IMR-90 (cell line): ENCODE data around the gene MAGED4. TPM values are rescaled to one million over a fixed set of nuclear protein-coding genes. Genes with fewer than 3 reads are reported as not detected.

Source experiments
- ATAC-seq: fragments of 200-7000 bp; cut with Tn5 transposase; 2 replicates; pipeline ENCODE4 v1.9.1; 2020; ENCODE audit warnings: low read depth, mild to moderate bottlenecking, moderate library complexity
- BruUV-seq: library from RNA; stranded (reverse); fragments of 400-500 nt; replicated peaks from 2 replicates; lab custom pipeline; 2021; lab: Mats Ljungman, UMichigan
- CTCF ChIA-PET: fragments of 300-600 bp; formaldehyde crosslinking; extraction: SDS; loops from one replicate; lab custom pipeline; 2021; ENCODE audit warnings: antibody characterized with exemption; lab: Yijun Ruan, JAX
- POLR2A ChIA-PET: fragments of 300-600 bp; sonication (Branson Sonifier 250); formaldehyde crosslinking; loops from one replicate; lab custom pipeline; 2022; ENCODE audit warnings: antibody characterized with exemption; ENCODE audit not compliant: unreplicated experiment; lab: Charles Lee
- DNase-seq: peaks from one replicate; pipeline ENCODE4 v3.0.0; 2013
- H2AFZ ChIP-seq: replicated peaks from 2 replicates; pipeline ENCODE3; 2013; ENCODE audit warnings: low read length, mild to moderate bottlenecking; ENCODE audit not compliant: poor library complexity
- H2AK5ac ChIP-seq: 2 replicates; pipeline ENCODE4 v1.6.1; 2013; ENCODE audit warnings: low read depth, low read length, inconsistent platforms
- H2AK9ac ChIP-seq: replicated peaks from 2 replicates; pipeline ENCODE3; 2013; ENCODE audit warnings: mild to moderate bottlenecking, low read depth, low read length, moderate library complexity; ENCODE audit not compliant: poor library complexity
- H2BK120ac ChIP-seq: 2 replicates; pipeline ENCODE4 v1.6.1; 2013; ENCODE audit warnings: low read depth, low read length, inconsistent platforms
- H2BK15ac ChIP-seq: 3 replicates; pipeline ENCODE4 v1.6.1; 2013; ENCODE audit warnings: low read depth, low read length, inconsistent platforms
- H2BK20ac ChIP-seq: 2 replicates; pipeline ENCODE4 v1.6.1; 2013; ENCODE audit warnings: low read depth, mild to moderate bottlenecking, inconsistent platforms, low read length, moderate library complexity
- H2BK5ac ChIP-seq: 2 replicates; pipeline ENCODE4 v1.6.1; 2013; ENCODE audit warnings: mild to moderate bottlenecking, low read depth, low read length, inconsistent platforms; ENCODE audit not compliant: poor library complexity, severe bottlenecking
- H3K14ac ChIP-seq: replicated peaks from 2 replicates; pipeline ENCODE4 v1.6.1; 2013; ENCODE audit warnings: low read depth, low read length, inconsistent platforms
- H3K18ac ChIP-seq: 2 replicates; pipeline ENCODE4 v1.6.1; 2013; ENCODE audit warnings: low read depth, low read length, control low read depth
- H3K23ac ChIP-seq: 2 replicates; pipeline ENCODE4 v1.6.1; 2013; ENCODE audit warnings: low read depth, low read length, inconsistent platforms
- H3K27ac ChIP-seq: 2 replicates; pipeline ENCODE4 v1.5.1; 2013; ENCODE audit warnings: mild to moderate bottlenecking, control low read depth, low read length; ENCODE audit not compliant: insufficient read depth
- H3K27me3 ChIP-seq: 2 replicates; pipeline ENCODE4 v1.6.1; 2013; ENCODE audit warnings: low read length; ENCODE audit not compliant: control insufficient read depth, insufficient read depth
- H3K36me3 ChIP-seq: 2 replicates; pipeline ENCODE4 v1.6.1; 2013; ENCODE audit warnings: low read length, mixed read lengths; ENCODE audit not compliant: control insufficient read depth, insufficient read depth
- H3K4ac ChIP-seq: 2 replicates; pipeline ENCODE4 v1.6.1; 2013; ENCODE audit warnings: low read depth, low read length, inconsistent platforms
- H3K4me1 ChIP-seq: 2 replicates; pipeline ENCODE4 v1.6.1; 2013; ENCODE audit warnings: low read length, mixed read lengths; ENCODE audit not compliant: control insufficient read depth, insufficient read depth
- H3K4me2 ChIP-seq: 2 replicates; pipeline ENCODE4 v1.6.1; 2013; ENCODE audit warnings: low read depth, mild to moderate bottlenecking, control low read depth, low read length, moderate library complexity
- H3K4me3 ChIP-seq: 2 replicates; pipeline ENCODE4 v1.5.1; 2013; ENCODE audit warnings: low read depth, mild to moderate bottlenecking, control low read depth, low read length, moderate library complexity; ENCODE audit not compliant: insufficient read depth
- H3K56ac ChIP-seq: 2 replicates; pipeline ENCODE4 v1.6.1; 2013; ENCODE audit warnings: low read length, inconsistent platforms; ENCODE audit not compliant: insufficient read depth; ENCODE audit errors: extremely low read depth
- H3K79me1 ChIP-seq, 2 experiments: 2 replicates each; pipeline ENCODE4 v1.6.1; 2013; ENCODE audit warnings: low read length in 2 of 2, inconsistent platforms in 1 of 2, low read depth in 1 of 2
- H3K9ac ChIP-seq: 2 replicates; pipeline ENCODE4 v1.6.1; 2013; ENCODE audit warnings: low read depth, low read length, control low read depth
- H3K9me1 ChIP-seq: 2 replicates; pipeline ENCODE4 v1.6.1; 2013; ENCODE audit warnings: low read length, inconsistent platforms; ENCODE audit not compliant: insufficient read depth
- H3K9me3 ChIP-seq: 2 replicates; pipeline ENCODE4 v1.6.1; 2013; ENCODE audit warnings: low read length; ENCODE audit not compliant: control insufficient read depth, insufficient read depth
- H4K20me1 ChIP-seq: 2 replicates; pipeline ENCODE4 v1.6.1; 2013; ENCODE audit warnings: low read length, inconsistent platforms; ENCODE audit not compliant: insufficient read depth
- H4K5ac ChIP-seq: 2 replicates; pipeline ENCODE4 v1.6.1; 2013; ENCODE audit warnings: mild to moderate bottlenecking, low read depth, low read length, control low read depth
- H4K8ac ChIP-seq, 2 experiments: 2 replicates each; pipeline ENCODE4 v1.6.1; 2013; ENCODE audit warnings: low read depth in 2 of 2, low read length in 2 of 2, control low read depth in 1 of 2, inconsistent platforms in 1 of 2
- H4K91ac ChIP-seq: 2 replicates; pipeline ENCODE4 v1.6.1; 2013; ENCODE audit warnings: low read depth, low read length, inconsistent platforms; ENCODE audit not compliant: insufficient read depth
- BHLHE40 ChIP-seq: fragments of 150-350 bp; IDR thresholded peaks from 2 replicates; pipeline ENCODE4 v1.6.1; 2016; ENCODE audit warnings: mild to moderate bottlenecking, low read depth, low read length
- CEBPB ChIP-seq: IDR thresholded peaks from 2 replicates; pipeline ENCODE4 v1.6.1; 2012; ENCODE audit warnings: low read depth, low read length, improper control_type of control experiment
- CHD1 ChIP-seq: IDR thresholded peaks from 2 replicates; pipeline ENCODE4 v1.6.1; 2012; ENCODE audit warnings: low read depth, low read length, improper control_type of control experiment
- ELK1 ChIP-seq: fragments of 150-350 bp; IDR thresholded peaks from 2 replicates; pipeline ENCODE4 v1.6.1; 2016; ENCODE audit warnings: low read depth, mild to moderate bottlenecking, low read length, moderate library complexity, borderline replicate concordance
- FOS ChIP-seq: fragments of 150-350 bp; IDR thresholded peaks from 2 replicates; pipeline ENCODE4 v1.6.1; 2016; ENCODE audit warnings: low read depth, low read length
- MAFK ChIP-seq: IDR thresholded peaks from 2 replicates; pipeline ENCODE4 v1.6.1; 2012; ENCODE audit warnings: low read depth, low read length, improper control_type of control experiment
- MAZ ChIP-seq: IDR thresholded peaks from 2 replicates; pipeline ENCODE4 v1.6.1; 2012; ENCODE audit warnings: low read depth, mild to moderate bottlenecking, low read length, improper control_type of control experiment, moderate library complexity, borderline replicate concordance
- MXI1 ChIP-seq: IDR thresholded peaks from 2 replicates; pipeline ENCODE4 v1.6.1; 2012; ENCODE audit warnings: low read depth, mild to moderate bottlenecking, low read length, moderate library complexity, borderline replicate concordance
- NFE2L2 ChIP-seq: fragments of 150-350 bp; IDR thresholded peaks from 2 replicates; pipeline ENCODE4 v1.6.1; 2016; ENCODE audit warnings: low read depth, mild to moderate bottlenecking, low read length
- POLR2A ChIP-seq: IDR thresholded peaks from 2 replicates; pipeline ENCODE4 v1.6.1; 2012; ENCODE audit warnings: mild to moderate bottlenecking, low read depth, low read length
- RAD21 ChIP-seq: IDR thresholded peaks from 2 replicates; pipeline ENCODE4 v1.6.1; 2012; ENCODE audit warnings: low read length, improper control_type of control experiment
- RCOR1 ChIP-seq: IDR thresholded peaks from 2 replicates; pipeline ENCODE4 v1.6.1; 2012; ENCODE audit warnings: mild to moderate bottlenecking, low read length, improper control_type of control experiment; ENCODE audit not compliant: insufficient replicate concordance
- RFX5 ChIP-seq: IDR thresholded peaks from 2 replicates; pipeline ENCODE4 v1.8.0; 2012; ENCODE audit warnings: low read depth, mild to moderate bottlenecking, low read length, moderate library complexity
- SMC3 ChIP-seq: fragments of 150-350 bp; IDR thresholded peaks from 2 replicates; pipeline ENCODE4 v1.6.1; 2016; ENCODE audit warnings: low read depth, mild to moderate bottlenecking, antibody characterized with exemption, low read length, moderate library complexity
- USF2 ChIP-seq: fragments of 150-350 bp; IDR thresholded peaks from 2 replicates; pipeline ENCODE4 v1.6.1; 2017; ENCODE audit warnings: mild to moderate bottlenecking, antibody characterized with exemption, low read length, low read depth
- dilution Hi-C: fragments of 300-500 bp; cut with HindIII; formaldehyde crosslinking; loops from one replicate; pipeline ENCODE4 v1.14.3; 2018; ENCODE audit warnings: low sequenced_read_pairs; ENCODE audit not compliant: unreplicated experiment
- in situ Hi-C: fragments of 300-500 bp; cut with MboI; formaldehyde crosslinking; loops from 3 replicates; pipeline ENCODE4 v1.14.3; 2019; ENCODE audit warnings: low sequenced_read_pairs, inconsistent platforms, mixed read lengths
- intact Hi-C: fragments of 100-400 bp; cut with micrococcal nuclease; formaldehyde crosslinking; loops from 2 replicates; pipeline ENCODE4 v1.10.0; 2022
- polyA plus RNA-seq, 3 experiments: library from polyadenylated mRNA; depleted of rRNA; stranded (reverse); fragments of >200 nt; gene quantifications; 2 replicates each; pipeline ENCODE4 v1.2.3, GENCODE V29; 2012; ENCODE audit warnings: low replicate concordance in 1 of 3
- total RNA-seq: library from RNA; depleted of rRNA; stranded (reverse); fragments of >200 nt; gene quantifications from 2 replicates; pipeline ENCODE4 v1.2.3, GENCODE V29; 2012
- TF ChIP-seq, protein P1 (sequence below): conservative IDR thresholded peaks from 2 replicates; pipeline ENCODE4 v1.5.1; 2012; ENCODE audit warnings: mild to moderate bottlenecking, low read depth, low read length, improper control_type of control experiment

The MAGED4 gene
- total and polyA plus RNA-seq, 2 of the 4 experiments (the other 2 are of a cell fraction) = 9.9 to 51.7 TPM

DNA sequence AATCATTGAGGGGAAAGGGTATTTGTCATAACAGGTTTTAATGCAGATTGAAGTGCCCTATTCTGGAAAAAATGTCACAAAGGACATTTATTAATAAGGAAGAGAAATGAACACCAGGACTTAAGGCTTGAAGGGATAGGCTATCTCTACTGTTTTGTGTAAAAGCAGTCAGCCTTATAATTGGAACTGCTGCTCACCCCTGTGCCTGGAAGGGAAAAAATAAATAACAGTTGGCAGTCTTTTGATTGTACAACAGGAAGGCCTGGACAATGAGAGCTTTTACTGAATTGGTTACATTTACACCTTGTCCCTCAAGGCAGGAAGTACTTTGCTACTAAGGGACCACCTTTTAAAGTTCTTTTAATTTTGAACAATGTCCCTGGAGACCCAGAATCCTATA is 17.8 kb upstream of the MAGED4 start:
- Histone ChIP-seq H4K20me1 (no peaks in the 10 kb centered on the region), H2AK9ac (no peak overlapping the region), H3K4me1 (no peaks in the 10 kb centered on the region), H3K4me2 (no peak overlapping the region), H4K8ac (no peak overlapping the region), H3K27me3 (no peaks in the 10 kb centered on the region; the same call in 1 of the 2 replicates), H2BK5ac (no peak overlapping the region), H3K4ac (no peak overlapping the region), H4K91ac (no peak overlapping the region), H3K4me3 (no peak overlapping the region), H2BK15ac (no peak overlapping the region), H3K36me3 (no peaks in the 10 kb centered on the region), H2BK120ac (no peak overlapping the region), H2BK20ac (no peak overlapping the region), H3K23ac (no peak overlapping the region), H2AK5ac (no peak overlapping the region), H3K9me1 (no peaks in the 10 kb centered on the region), H2AFZ (no peak overlapping the region), H3K9ac (no peak overlapping the region), H3K56ac (no peak overlapping the region), H4K5ac (no peak overlapping the region), H3K79me1 (no peaks in the 10 kb centered on the region), H3K14ac (no peak overlapping the region), H3K18ac (no peak overlapping the region), H3K9me3 (no peaks in the 10 kb centered on the region; the same call in 1 of the 2 replicates), H3K27ac (no peak overlapping the region)
- no peak for TF ChIP-seq MAZ
- no peak for TF ChIP-seq FOS
- no peak for TF ChIP-seq SMC3
- no peak for TF ChIP-seq CEBPB
- no peak for TF ChIP-seq ELK1
- TF ChIP-seq RFX5 = no peak
- no peak for TF ChIP-seq NFE2L2
- no peak for TF ChIP-seq BHLHE40
- TF ChIP-seq, protein P1, sequence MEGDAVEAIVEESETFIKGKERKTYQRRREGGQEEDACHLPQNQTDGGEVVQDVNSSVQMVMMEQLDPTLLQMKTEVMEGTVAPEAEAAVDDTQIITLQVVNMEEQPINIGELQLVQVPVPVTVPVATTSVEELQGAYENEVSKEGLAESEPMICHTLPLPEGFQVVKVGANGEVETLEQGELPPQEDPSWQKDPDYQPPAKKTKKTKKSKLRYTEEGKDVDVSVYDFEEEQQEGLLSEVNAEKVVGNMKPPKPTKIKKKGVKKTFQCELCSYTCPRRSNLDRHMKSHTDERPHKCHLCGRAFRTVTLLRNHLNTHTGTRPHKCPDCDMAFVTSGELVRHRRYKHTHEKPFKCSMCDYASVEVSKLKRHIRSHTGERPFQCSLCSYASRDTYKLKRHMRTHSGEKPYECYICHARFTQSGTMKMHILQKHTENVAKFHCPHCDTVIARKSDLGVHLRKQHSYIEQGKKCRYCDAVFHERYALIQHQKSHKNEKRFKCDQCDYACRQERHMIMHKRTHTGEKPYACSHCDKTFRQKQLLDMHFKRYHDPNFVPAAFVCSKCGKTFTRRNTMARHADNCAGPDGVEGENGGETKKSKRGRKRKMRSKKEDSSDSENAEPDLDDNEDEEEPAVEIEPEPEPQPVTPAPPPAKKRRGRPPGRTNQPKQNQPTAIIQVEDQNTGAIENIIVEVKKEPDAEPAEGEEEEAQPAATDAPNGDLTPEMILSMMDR = no peak
- TF ChIP-seq CHD1 = no peak
- TF ChIP-seq MXI1 = no peak
- TF ChIP-seq MAFK = no peak
- TF ChIP-seq RAD21 = no peak
- TF ChIP-seq USF2 = no peak
- no peak for TF ChIP-seq POLR2A
- TF ChIP-seq RCOR1 = no peak
- CTCF ChIA-PET = no interaction called here
- no peak for DNase-seq
- in situ Hi-C loops = no loop called here
- intact Hi-C loops = no loop called here
- dilution Hi-C loops = no loop called here
- POLR2A ChIA-PET = no interaction called here
- no TSS peak for BruUV-seq
- ATAC-seq = no peak
